ENCODE results near the gene ZNF641.

ZNF641 gene

GRCh38 chr12:48350249-48351021, at the start of gene ZNF641:
Gene ZNF641 (minus strand): TSS chr12:48350919. CDS start chr12:48348090, 2,829 bp downstream.
- in situ Hi-C loops (cut with MboI; ENCODE audit: low sequenced_read_pairs), result no loop called here

GRCh38 chr12:48390026-48390425, 39.3 kb upstream of the ZNF641 start:
- in situ Hi-C loops (cut with MboI; ENCODE audit: low sequenced_read_pairs), result no loop called here

GRCh38 chr12:48389409-48389808, 38.7 kb upstream of the ZNF641 start:
- in situ Hi-C loops (cut with MboI; ENCODE audit: low sequenced_read_pairs), result no loop called here

GRCh38 chr12:48388938-48389337, 38.2 kb upstream of the ZNF641 start:
- in situ Hi-C loops (cut with MboI; ENCODE audit: low sequenced_read_pairs), result no loop called here

GRCh38 chr12:48388460-48388859, 37.7 kb upstream of the ZNF641 start:
- in situ Hi-C loops (cut with MboI; ENCODE audit: low sequenced_read_pairs), result no loop called here

- in situ Hi-C loops (cut with MboI; ENCODE audit: low sequenced_read_pairs), result no loop called here
Observed at GRCh38 chr12:48380596-48380995, 29.9 kb upstream of the ZNF641 start.

- in situ Hi-C loops (cut with MboI; ENCODE audit: low sequenced_read_pairs), result no loop called here
Observed at GRCh38 chr12:48379794-48380193, 29.1 kb upstream of the ZNF641 start.

GRCh38 chr12:48377646-48378045, 26.9 kb upstream of the ZNF641 start:
- in situ Hi-C loops (cut with MboI; ENCODE audit: low sequenced_read_pairs), result no loop called here

GRCh38 chr12:48374164-48374563, 23.4 kb upstream of the ZNF641 start:
- in situ Hi-C loops (cut with MboI; ENCODE audit: low sequenced_read_pairs), result no loop called here

- in situ Hi-C loops (cut with MboI; ENCODE audit: low sequenced_read_pairs), result no loop called here
Observed at GRCh38 chr12:48366131-48366530, 15.4 kb upstream of the ZNF641 start.

- in situ Hi-C loops (cut with MboI; ENCODE audit: low sequenced_read_pairs), result no loop called here
Observed at GRCh38 chr12:48361664-48362339, 11.1 kb upstream of the ZNF641 start.

- in situ Hi-C loops (cut with MboI; ENCODE audit: low sequenced_read_pairs), result no loop called here
Observed at GRCh38 chr12:48358937-48359513, 8.3 kb upstream of the ZNF641 start.

GRCh38 chr12:48356041-48356768, 5.5 kb upstream of the ZNF641 start:
- in situ Hi-C loops (cut with MboI; ENCODE audit: low sequenced_read_pairs), result no loop called here

- in situ Hi-C loops (cut with MboI; ENCODE audit: low sequenced_read_pairs), result no loop called here
Observed at GRCh38 chr12:48352157-48352760, 1.5 kb upstream of the ZNF641 start.

GRCh38 chr12:48351022-48351708, 446 bp upstream of the ZNF641 start:
- in situ Hi-C loops (cut with MboI; ENCODE audit: low sequenced_read_pairs), result no loop called here

- in situ Hi-C loops (cut with MboI; ENCODE audit: low sequenced_read_pairs), result no loop called here
Observed at GRCh38 chr12:48349471-48349870, 1.2 kb downstream of the ZNF641 start.

- in situ Hi-C loops (cut with MboI; ENCODE audit: low sequenced_read_pairs), result no loop called here
Observed at GRCh38 chr12:48342980-48343379, 7.7 kb downstream of the ZNF641 start.

GRCh38 chr12:48340943-48341342, 9.8 kb downstream of the ZNF641 start:
- in situ Hi-C loops (cut with MboI; ENCODE audit: low sequenced_read_pairs), result no loop called here

- in situ Hi-C loops (cut with MboI; ENCODE audit: low sequenced_read_pairs), result no loop called here
Observed at GRCh38 chr12:48339442-48340117, 11.1 kb downstream of the ZNF641 start.

- in situ Hi-C loops (cut with MboI; ENCODE audit: low sequenced_read_pairs), result no loop called here
Observed at GRCh38 chr12:48336564-48336963, 14.2 kb downstream of the ZNF641 start.
